Lower leg skin (tissue), 3 donors: Measurements from ENCODE around the gene ADI1.
"Not testable (repeated sequence)": the region's sequence is repeated elsewhere in the genome, so short reads cannot be mapped to it uniquely, and the experiment has no call there.

Source experiments
- CTCF ChIP-seq, 3 donors: fragments of 450-650 bp; IDR thresholded peaks; one replicate each; pipeline ENCODE4 v1.5.1; 2016; ENCODE audit warnings: antibody characterized with exemption in 3 of 3, mild to moderate bottlenecking in 3 of 3, moderate library complexity in 2 of 3
- POLR2A ChIP-seq, 2 donors: fragments of 450-650 bp; IDR thresholded peaks; one replicate each; pipeline ENCODE4 v1.6.1; 2016 to 2017; ENCODE audit warnings: antibody characterized with exemption in 2 of 2, mild to moderate bottlenecking in 1 of 2, moderate library complexity in 1 of 2

DNA sequence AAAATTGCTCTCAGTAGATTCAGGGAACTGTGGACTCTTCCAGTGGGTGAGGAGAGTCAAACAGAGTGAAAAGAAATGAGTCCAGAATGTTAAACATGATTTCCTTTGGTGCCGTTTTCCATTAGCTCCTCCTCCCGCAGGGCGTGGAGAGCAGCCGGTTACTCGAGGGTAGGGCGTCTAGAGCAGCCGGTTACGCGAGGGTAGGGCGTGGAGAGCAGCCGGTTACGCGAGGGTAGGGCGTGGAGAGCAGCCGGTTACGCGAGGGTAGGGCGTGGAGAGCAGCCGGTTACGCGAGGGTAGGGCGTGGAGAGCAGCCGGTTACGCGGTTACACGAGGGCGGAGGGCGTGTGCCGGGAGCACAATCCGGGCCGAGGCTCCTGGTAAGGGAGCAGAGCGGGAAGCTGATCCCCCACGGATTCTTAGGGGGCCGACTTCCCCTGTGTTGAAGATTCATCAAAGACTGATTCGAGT, 70.9 kb downstream of the ADI1 start:
- not testable (repeated sequence) for TF ChIP-seq CTCF, POLR2A (IDR thresholded peaks at IDR 0.05)
